Measurements from ENCODE around the gene SSTR5.
"Not testable (repeated sequence)": the region's sequence is repeated elsewhere in the genome, so short reads cannot be mapped to it uniquely, and the experiment has no call there.

The SSTR5 gene

DNA sequence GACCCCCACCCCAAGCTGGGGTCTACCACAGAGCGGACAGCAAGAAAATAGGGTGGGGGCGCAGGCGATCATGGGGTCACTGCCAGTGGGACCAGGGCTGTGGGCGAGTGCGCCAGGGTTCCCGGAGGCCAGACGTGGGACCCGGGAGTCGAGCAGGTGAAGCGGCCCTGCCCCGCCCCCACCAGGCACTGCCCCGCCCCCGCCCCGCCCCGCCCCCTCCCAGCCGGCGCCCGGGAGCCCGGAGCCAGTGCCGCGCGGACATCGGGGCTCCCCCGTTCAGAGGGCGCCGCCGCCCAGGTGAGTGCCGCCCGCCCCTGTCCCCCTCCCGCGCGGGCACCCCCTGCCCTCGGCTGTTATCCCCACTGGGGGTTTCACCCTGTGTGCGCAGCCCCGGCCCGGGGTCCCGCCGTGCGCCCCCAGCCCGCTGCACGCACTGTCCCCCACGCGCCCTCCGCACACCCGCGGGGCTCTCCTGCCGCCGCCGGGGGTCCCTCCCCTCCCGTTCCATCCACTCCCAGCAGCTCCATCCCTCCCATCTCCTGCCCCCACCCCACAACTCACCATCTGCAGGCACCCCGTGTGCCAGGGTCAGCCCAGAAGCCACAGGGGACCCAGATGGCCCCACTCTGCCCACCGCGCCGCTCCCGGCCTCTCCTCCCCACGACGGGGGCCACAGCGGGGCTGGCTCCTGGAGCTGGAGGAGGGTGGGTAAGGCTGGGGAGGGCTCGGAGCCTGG lies at the start of gene SSTR5:
SSTR5 (plus strand) TSS at position 222 of the 736 bp plus-strand sequence. CDS start 6,122 bp downstream, outside the sequence.
- TF ChIP-seq, protein P1, sequence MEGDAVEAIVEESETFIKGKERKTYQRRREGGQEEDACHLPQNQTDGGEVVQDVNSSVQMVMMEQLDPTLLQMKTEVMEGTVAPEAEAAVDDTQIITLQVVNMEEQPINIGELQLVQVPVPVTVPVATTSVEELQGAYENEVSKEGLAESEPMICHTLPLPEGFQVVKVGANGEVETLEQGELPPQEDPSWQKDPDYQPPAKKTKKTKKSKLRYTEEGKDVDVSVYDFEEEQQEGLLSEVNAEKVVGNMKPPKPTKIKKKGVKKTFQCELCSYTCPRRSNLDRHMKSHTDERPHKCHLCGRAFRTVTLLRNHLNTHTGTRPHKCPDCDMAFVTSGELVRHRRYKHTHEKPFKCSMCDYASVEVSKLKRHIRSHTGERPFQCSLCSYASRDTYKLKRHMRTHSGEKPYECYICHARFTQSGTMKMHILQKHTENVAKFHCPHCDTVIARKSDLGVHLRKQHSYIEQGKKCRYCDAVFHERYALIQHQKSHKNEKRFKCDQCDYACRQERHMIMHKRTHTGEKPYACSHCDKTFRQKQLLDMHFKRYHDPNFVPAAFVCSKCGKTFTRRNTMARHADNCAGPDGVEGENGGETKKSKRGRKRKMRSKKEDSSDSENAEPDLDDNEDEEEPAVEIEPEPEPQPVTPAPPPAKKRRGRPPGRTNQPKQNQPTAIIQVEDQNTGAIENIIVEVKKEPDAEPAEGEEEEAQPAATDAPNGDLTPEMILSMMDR (conservative IDR thresholded peaks at IDR 0.05) = no peak
- peak within 1 kb of the TSS; percentile 69 for H3K27ac ChIP-seq

DNA sequence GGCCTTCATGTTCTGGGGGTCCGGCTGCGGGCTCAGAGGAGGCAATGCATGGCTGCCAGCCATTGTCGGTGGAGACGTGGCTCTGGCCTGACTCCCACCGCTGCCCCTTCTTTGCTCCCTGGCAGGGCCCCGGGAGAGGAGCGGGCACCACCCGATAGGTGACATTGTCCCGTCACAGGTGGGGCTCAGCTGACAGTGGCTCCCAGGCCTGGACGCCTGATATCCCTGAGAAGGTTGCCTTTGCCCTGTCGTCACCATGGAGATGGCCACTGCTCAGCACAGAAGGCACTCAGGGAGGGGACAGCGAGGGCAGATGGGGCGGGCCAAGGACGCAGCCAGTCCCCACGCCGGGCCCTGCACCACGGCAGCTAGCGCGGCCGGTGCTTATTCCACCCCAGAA lies 48.4 kb upstream of the SSTR5 start:
- H3K27ac ChIP-seq = no peak overlapping the region
- TF ChIP-seq, protein P1 (conservative IDR thresholded peaks at IDR 0.05) = no peak

DNA sequence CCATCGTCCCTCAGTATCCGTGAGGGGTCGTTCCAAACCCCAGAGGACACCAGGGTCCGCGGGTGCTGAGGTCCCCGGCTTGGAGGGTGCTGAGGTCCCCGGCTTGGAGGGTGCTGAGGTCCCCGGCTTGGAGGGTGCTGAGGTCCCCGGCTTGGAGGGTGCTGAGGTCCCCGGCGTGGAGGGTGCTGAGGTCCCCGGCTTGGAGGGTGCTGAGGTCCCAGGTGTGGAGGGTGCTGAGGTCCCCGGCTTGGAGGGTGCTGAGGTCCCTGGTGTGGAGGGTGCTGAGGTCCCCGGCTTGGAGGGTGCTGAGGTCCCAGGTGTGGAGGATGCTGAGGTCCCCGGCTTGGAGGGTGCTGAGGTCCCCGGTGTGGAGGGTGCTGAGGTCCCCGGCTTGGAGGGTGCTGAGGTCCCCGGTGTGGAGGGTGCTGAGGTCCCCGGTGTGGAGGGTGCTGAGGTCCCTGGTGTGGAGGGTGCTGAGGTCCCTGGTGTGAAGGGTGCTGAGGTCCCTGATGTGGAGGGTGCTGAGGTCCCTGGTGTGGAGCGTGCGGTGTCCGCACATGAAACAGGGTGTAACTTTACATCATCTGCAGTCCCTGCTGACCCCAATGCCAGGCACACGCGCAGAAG lies 47.3 kb upstream of the SSTR5 start:
- H3K27ac ChIP-seq = not testable (repeated sequence)

DNA sequence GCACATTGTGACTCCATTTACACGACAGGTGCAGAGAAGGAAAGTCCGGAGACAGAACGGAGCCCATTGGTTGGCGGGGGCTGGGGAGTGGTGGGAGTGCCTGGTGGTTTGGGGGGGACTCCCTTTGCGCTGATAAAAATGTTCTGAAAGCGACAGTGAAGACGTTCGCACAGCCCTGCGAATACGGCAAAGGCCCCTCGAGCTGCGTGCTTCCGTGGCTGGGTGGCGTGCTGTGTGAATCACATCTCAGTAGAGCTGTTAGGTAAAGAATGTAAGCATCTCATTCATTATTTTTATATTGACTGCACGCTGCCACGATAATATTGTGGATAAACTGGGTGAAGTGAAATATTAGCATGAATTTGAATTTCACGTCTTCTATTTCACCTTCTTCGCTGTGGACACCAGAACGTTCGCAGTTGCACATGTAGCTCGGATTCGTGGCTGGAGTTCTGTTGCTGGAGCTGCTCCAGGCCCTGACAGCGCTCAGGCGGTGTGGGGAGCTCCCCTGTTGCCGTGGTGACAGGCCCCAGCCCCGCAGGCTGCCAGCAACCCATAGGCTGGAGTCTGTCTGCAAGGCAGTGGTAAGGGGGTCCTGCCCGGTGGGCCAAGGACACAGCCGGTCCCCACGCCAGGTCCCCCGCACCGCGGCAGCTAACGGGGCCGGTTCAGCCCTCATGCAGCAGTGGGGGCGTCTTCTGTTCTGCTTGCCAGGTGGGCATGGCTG lies 46.3 kb upstream of the SSTR5 start:
- no peak overlapping the region for H3K27ac ChIP-seq
- TF ChIP-seq, protein P1 (conservative IDR thresholded peaks at IDR 0.05) = no peak

DNA sequence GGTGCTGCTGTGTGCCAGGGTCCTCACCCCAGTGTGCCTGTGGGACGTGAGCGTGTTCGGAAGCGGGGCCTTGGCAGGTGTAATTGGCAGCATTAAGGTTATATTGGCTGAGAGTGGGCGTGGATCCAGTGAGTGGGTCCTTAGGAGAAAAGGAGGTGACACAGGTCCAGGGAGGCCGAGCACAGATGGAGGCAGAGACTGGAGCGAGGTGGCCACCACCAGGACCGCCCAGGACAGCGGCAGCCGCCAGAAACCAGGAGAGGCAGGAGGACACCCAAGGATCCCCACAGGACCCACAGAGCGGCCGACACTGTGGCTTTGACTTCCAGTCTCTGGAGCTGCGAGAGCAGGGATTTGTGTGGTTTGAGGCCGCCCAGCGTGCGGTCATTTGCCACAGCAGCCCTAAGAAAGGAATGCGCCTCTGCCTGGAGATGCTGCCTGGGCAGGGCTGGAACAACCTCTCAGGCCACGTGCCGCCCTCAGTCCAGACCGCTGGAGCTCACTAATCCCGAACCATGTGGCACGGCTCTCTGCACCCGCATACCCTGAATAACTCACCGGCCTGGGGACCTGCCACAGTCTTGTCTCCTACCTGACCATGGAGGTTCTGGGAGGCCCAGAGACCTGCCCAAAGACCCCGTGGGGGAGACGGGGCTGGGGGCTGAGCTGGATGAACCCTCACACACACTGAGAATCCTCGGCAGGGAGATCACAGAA lies 45.6 kb upstream of the SSTR5 start:
- TF ChIP-seq, protein P1 (conservative IDR thresholded peaks at IDR 0.05) = no peak
- no peak overlapping the region for H3K27ac ChIP-seq

DNA sequence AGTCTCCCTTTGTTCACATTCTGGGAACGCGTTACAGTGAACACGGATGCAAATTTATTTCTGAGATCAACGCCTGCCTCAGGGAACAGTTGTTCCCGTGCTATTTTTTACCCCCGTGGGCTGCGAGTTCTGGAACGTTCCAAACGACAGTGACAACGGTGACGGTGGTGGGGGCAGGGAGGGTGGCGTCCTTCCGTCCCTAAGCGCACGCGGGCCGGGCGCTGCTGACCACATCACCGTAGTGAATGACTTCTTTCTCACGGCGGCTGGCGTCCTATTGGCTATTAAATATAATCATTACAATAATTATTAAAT lies 45.1 kb upstream of the SSTR5 start:
- TF ChIP-seq, protein P1 (conservative IDR thresholded peaks at IDR 0.05) = no peak
- H3K27ac ChIP-seq = no peak overlapping the region

DNA sequence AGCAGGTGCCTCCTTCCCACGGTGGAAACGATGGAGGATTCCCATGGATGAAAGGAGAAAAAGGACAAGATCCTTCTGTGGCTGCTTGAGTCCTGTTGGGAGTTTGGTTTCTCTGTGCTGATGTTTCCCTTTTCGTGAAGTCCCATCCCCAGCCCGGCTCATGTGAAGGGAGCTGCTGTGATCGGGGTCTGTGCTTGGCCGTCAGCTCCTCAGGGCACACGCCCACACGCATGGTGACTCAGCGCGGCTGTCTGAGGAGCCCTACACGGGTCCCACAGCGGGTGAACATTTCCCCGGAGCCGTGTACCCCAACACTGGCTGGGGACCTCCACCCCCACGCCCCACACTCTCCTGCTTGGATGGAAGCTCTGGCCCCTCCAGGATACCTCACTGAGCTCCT lies 44.5 kb upstream of the SSTR5 start:
- TF ChIP-seq, protein P1 (conservative IDR thresholded peaks at IDR 0.05) = no peak
- H3K27ac ChIP-seq = no peak overlapping the region

Data from VCaP (cell line).